H9 (cell line): Measurements from ENCODE around the gene C16orf90. TPM values are rescaled to one million over a fixed set of nuclear protein-coding genes. Genes with fewer than 3 reads are reported as not detected.

Experiments used
- DNase-seq: peaks from one replicate; pipeline ENCODE4 v3.0.0-alpha.2; 2017
- H2AFZ ChIP-seq: one replicate; pipeline ENCODE4 v1.6.1; 2013; ENCODE audit warnings: mild to moderate bottlenecking, low read length, control low read depth, moderate library complexity
- H2AK5ac ChIP-seq: 2 replicates; pipeline ENCODE4 v1.6.1; 2013; ENCODE audit warnings: low read length, control low read depth, mixed read lengths; ENCODE audit not compliant: insufficient read length
- H2BK120ac ChIP-seq: one replicate; pipeline ENCODE4 v1.6.1; 2013; ENCODE audit warnings: low read depth, mild to moderate bottlenecking, low read length, control low read depth, inconsistent platforms; ENCODE audit not compliant: poor library complexity, severe bottlenecking
- H2BK12ac ChIP-seq: 2 replicates; pipeline ENCODE4 v1.6.1; 2013; ENCODE audit warnings: low read length, control low read depth, mixed read lengths, low read depth; ENCODE audit not compliant: insufficient read length
- H2BK15ac ChIP-seq: 2 replicates; pipeline ENCODE4 v1.6.1; 2013; ENCODE audit warnings: low read depth, low read length, control low read depth
- H2BK20ac ChIP-seq: one replicate; pipeline ENCODE4 v1.6.1; 2013; ENCODE audit warnings: low read depth, mild to moderate bottlenecking, low read length, control low read depth, inconsistent platforms; ENCODE audit not compliant: poor library complexity, severe bottlenecking
- H2BK5ac ChIP-seq: 2 replicates; pipeline ENCODE4 v1.6.1; 2013; ENCODE audit warnings: low read length, control low read depth, mixed read lengths; ENCODE audit not compliant: insufficient read length
- H3K14ac ChIP-seq: 2 replicates; pipeline ENCODE4 v1.6.1; 2013; ENCODE audit warnings: low read length, control low read depth; ENCODE audit not compliant: insufficient read depth
- H3K18ac ChIP-seq: 2 replicates; pipeline ENCODE4 v1.6.1; 2013; ENCODE audit warnings: low read depth, mild to moderate bottlenecking, mixed read lengths, low read length, control low read depth; ENCODE audit not compliant: insufficient read length
- H3K23ac ChIP-seq: 2 replicates; pipeline ENCODE4 v1.6.1; 2013; ENCODE audit warnings: low read length, control low read depth, mixed read lengths, low read depth; ENCODE audit not compliant: insufficient read length
- H3K23me2 ChIP-seq: 2 replicates; pipeline ENCODE4 v1.6.1; 2013; ENCODE audit warnings: low read depth, mild to moderate bottlenecking, mixed read lengths, low read length, control low read depth; ENCODE audit not compliant: insufficient read length, poor library complexity, severe bottlenecking
- H3K27ac ChIP-seq: 2 replicates; pipeline ENCODE4 v1.5.1; 2013; ENCODE audit warnings: low read length, control low read depth, mixed read lengths, low read depth; ENCODE audit not compliant: insufficient read length
- H3K27me3 ChIP-seq: 2 replicates; pipeline ENCODE4 v1.6.1; 2013; ENCODE audit warnings: low read length, control low read depth, inconsistent platforms; ENCODE audit not compliant: insufficient read depth
- H3K4ac ChIP-seq: 2 replicates; pipeline ENCODE4 v1.6.1; 2013; ENCODE audit warnings: low read depth, mild to moderate bottlenecking, control low read depth, inconsistent platforms, low read length, moderate library complexity
- H3K4me1 ChIP-seq: 2 replicates; pipeline ENCODE4 v1.6.1; 2013; ENCODE audit warnings: low read length, control low read depth, inconsistent platforms; ENCODE audit not compliant: insufficient read depth
- H3K4me2 ChIP-seq: 2 replicates; pipeline ENCODE4 v1.6.1; 2013; ENCODE audit warnings: low read length, control low read depth, mixed read lengths; ENCODE audit not compliant: insufficient read length, insufficient read depth
- H3K56ac ChIP-seq: 2 replicates; pipeline ENCODE4 v1.6.1; 2013; ENCODE audit warnings: low read depth, mild to moderate bottlenecking, mixed read lengths, low read length, control low read depth; ENCODE audit not compliant: insufficient read length
- H3K79me1 ChIP-seq: 2 replicates; pipeline ENCODE4 v1.6.1; 2013; ENCODE audit warnings: low read depth, mild to moderate bottlenecking, moderate library complexity, low read length, control low read depth, inconsistent platforms; ENCODE audit not compliant: insufficient read depth, poor library complexity, severe bottlenecking
- H3K79me2 ChIP-seq: 2 replicates; pipeline ENCODE4 v1.6.1; 2013; ENCODE audit warnings: low read length, control low read depth, inconsistent platforms; ENCODE audit not compliant: insufficient read depth
- H3K9ac ChIP-seq: 2 replicates; pipeline ENCODE4 v1.6.1; 2013; ENCODE audit warnings: low read length, control low read depth, mixed read lengths; ENCODE audit not compliant: insufficient read length; ENCODE audit errors: extremely low read depth
- H3K9me3 ChIP-seq: one replicate; pipeline ENCODE4 v1.6.1; 2013; ENCODE audit warnings: low read depth, low read length, inconsistent platforms; ENCODE audit not compliant: control insufficient read depth
- H3T11ph ChIP-seq: one replicate; pipeline ENCODE4 v1.6.1; 2013; ENCODE audit warnings: mild to moderate bottlenecking, low read length, control low read depth, inconsistent platforms
- H4K20me1 ChIP-seq: one replicate; pipeline ENCODE4 v1.6.1; 2013; ENCODE audit not compliant: control insufficient read depth, insufficient read length, insufficient read depth
- H4K5ac ChIP-seq: 2 replicates; pipeline ENCODE4 v1.6.1; 2013; ENCODE audit warnings: low read depth, mild to moderate bottlenecking, mixed read lengths, low read length, control low read depth; ENCODE audit not compliant: insufficient read length
- H4K8ac ChIP-seq: replicated peaks from 2 replicates; pipeline ENCODE4 v1.6.1; 2013; ENCODE audit warnings: low read length, control low read depth, mixed read lengths, low read depth; ENCODE audit not compliant: insufficient read length
- H4K91ac ChIP-seq: 2 replicates; pipeline ENCODE4 v1.6.1; 2013; ENCODE audit warnings: low read depth, mild to moderate bottlenecking, moderate library complexity, mixed read lengths, low read length, control low read depth; ENCODE audit not compliant: insufficient read length
- H3K27ac Mint-ChIP-seq, 3 experiments: 2 replicates in 2 of 3; 3 replicates in 1 of 3; pipeline ENCODE4 v1.8.0; 2020 to 2021; ENCODE audit warnings: mixed read lengths in 3 of 3, mild to moderate bottlenecking in 1 of 3, moderate library complexity in 1 of 3
- H3K27me3 Mint-ChIP-seq: 2 replicates; pipeline ENCODE4 v1.8.0; 2021; ENCODE audit warnings: low read depth, mild to moderate bottlenecking, moderate library complexity, mixed read lengths
- H3K36me3 Mint-ChIP-seq, 3 experiments: 2 replicates in 2 of 3; 3 replicates in 1 of 3; pipeline ENCODE4 v1.8.0; 2020 to 2021; ENCODE audit warnings: low read depth in 3 of 3, mixed read lengths in 3 of 3; ENCODE audit not compliant: insufficient read depth in 1 of 3
- H3K4me1 Mint-ChIP-seq, 2 experiments: 2 replicates each; pipeline ENCODE4 v1.8.0; 2020; ENCODE audit warnings: mixed read lengths in 2 of 2
- H3K4me3 Mint-ChIP-seq, 2 experiments: 2 replicates in 1 of 2; 3 replicates in 1 of 2; pipeline ENCODE4 v1.8.0; 2020 to 2021; ENCODE audit warnings: mild to moderate bottlenecking in 2 of 2, mixed read lengths in 2 of 2, moderate library complexity in 1 of 2
- H3K9me3 Mint-ChIP-seq, 2 experiments: 2 replicates in 1 of 2; 3 replicates in 1 of 2; pipeline ENCODE4 v1.8.0; 2020; ENCODE audit warnings: mild to moderate bottlenecking in 2 of 2, mixed read lengths in 2 of 2, moderate library complexity in 1 of 2
- WGBS: extraction: QIAGEN DNeasy Blood & Tissue Kit; methylation state at CpG from one replicate; pipeline ENCODE4 v1.1.7; 2013; ENCODE audit warnings: missing lambda C conversion rate, low lambda C conversion rate, mixed read lengths; ENCODE audit not compliant: insufficient read length; ENCODE audit errors: extremely low coverage; 5-methylcytosine and 5-hydroxymethylcytosine counted together
- total RNA-seq: library from RNA; stranded (reverse); gene quantifications from 2 replicates; pipeline ENCODE4 v1.2.1, GENCODE V29; 2021
- TF ChIP-seq, protein P1 (sequence below): fragments of 200-600 bp; sonication (generic); conservative IDR thresholded peaks from 3 replicates; pipeline ENCODE4 v1.8.0; 2021; ENCODE audit warnings: antibody characterized with exemption, mild to moderate bottlenecking

C16orf90 gene
- total RNA-seq, 1 experiment from 2014 or later = not detected

DNA sequence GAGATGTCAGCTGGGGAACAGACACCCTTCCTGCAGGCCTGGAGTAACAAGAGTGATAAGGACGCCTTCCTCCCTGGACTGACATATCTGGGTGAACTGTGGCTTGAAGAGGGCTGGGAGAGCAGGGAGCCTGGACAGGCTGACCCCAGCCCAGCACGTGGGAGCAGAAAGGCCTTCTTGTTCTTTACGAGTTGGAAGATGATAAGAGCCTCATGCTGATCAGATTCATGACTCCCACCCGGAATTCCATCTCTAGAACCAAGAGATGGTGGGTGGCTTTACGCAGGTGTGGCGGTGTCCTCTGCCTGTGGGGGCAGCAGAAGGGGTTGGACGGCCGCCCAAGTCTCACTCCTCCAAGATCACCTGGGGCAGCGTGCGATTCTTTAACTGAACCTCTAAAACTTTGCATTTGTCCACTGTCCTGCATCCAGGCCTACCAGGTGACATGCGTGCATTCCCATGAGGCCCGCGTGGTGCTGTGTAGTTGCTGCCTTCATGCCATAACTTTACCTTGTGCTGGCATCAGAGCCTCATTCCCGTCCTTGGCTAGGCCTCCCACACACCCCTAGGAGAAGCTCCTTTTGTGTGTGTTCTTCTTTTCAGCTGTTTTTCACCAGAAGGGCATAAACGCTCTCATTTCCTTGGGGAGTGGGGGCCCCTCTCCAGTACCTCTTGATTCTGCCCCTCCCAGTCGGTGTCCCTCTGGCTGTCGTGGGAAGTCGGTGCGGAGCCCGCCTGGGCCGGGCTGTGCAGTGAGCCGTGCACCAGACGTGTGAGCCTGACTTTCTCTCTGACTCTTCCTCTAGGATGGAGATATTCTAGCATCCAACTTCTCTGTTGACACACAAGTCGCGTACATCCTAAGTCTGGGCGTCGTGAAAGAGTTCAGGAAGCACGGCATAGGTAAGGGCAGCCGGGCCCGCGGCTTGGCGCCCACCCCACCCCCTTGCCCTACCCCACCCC is 13.3 kb downstream of the C16orf90 start:
- Histone ChIP-seq H3K23me2 (no peaks in the 10 kb centered on the region), H4K20me1 (no peaks in the 10 kb centered on the region), H4K91ac (no peak overlapping the region), H4K5ac (no peak overlapping the region), H3K27me3 (no peaks in the 10 kb centered on the region), H3K4me1 (no peaks in the 10 kb centered on the region), H3T11ph (no peak overlapping the region), H4K8ac (no peak overlapping the region), H2BK5ac (no peak overlapping the region), H3K4me2 (no peak overlapping the region), H2BK120ac (no peak overlapping the region), H3K56ac (no peak overlapping the region), H3K27ac (no peak overlapping the region), H2BK20ac (no peak overlapping the region), H3K23ac (no peak overlapping the region), H3K14ac (no peak overlapping the region), H3K4ac (no peak overlapping the region), H3K9me3 (no peaks in the 10 kb centered on the region), H3K18ac (no peak overlapping the region), H3K79me1 (no peaks in the 10 kb centered on the region), H2BK12ac (no peak overlapping the region), H2AK5ac (no peak overlapping the region), H2BK15ac (no peak overlapping the region), H3K9ac (no peak overlapping the region), H3K79me2 (no peaks in the 10 kb centered on the region; the same call in 1 of the 2 replicates), H2AFZ (no peak overlapping the region)
- TF ChIP-seq, protein P1, sequence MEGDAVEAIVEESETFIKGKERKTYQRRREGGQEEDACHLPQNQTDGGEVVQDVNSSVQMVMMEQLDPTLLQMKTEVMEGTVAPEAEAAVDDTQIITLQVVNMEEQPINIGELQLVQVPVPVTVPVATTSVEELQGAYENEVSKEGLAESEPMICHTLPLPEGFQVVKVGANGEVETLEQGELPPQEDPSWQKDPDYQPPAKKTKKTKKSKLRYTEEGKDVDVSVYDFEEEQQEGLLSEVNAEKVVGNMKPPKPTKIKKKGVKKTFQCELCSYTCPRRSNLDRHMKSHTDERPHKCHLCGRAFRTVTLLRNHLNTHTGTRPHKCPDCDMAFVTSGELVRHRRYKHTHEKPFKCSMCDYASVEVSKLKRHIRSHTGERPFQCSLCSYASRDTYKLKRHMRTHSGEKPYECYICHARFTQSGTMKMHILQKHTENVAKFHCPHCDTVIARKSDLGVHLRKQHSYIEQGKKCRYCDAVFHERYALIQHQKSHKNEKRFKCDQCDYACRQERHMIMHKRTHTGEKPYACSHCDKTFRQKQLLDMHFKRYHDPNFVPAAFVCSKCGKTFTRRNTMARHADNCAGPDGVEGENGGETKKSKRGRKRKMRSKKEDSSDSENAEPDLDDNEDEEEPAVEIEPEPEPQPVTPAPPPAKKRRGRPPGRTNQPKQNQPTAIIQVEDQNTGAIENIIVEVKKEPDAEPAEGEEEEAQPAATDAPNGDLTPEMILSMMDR = no peak
- H3K4me3 Mint-ChIP-seq = no peak overlapping the region
- H3K9me3 Mint-ChIP-seq = no peaks in the 10 kb centered on the region
- DNase-seq = no peak
- peaks cover 10% of the 10 kb centered on the region in 2 experiments for H3K4me1 Mint-ChIP-seq
- H3K36me3 Mint-ChIP-seq = peaks cover 28 to 70% (median 57%) of the 10 kb centered on the region in 3 experiments; a peak in 6 of 7 replicates
- no peaks in the 10 kb centered on the region; the same call in 1 of the 2 replicates for H3K27me3 Mint-ChIP-seq
- peak overlapping the region; percentile 88 to 91 (median 91); a peak in 5 of 7 replicates for H3K27ac Mint-ChIP-seq
- WGBS = no CpG with 5 or more reads among the region's 32 CpGs
